Kidney epithelial cell (primary cell): ENCODE data around the gene SF1. TPM values are rescaled to one million over a fixed set of nuclear protein-coding genes. Genes with fewer than 3 reads are reported as not detected.

Experiments used
- DNase-seq: peaks from one replicate; pipeline ENCODE4 v3.0.0-alpha.2; 2010; ENCODE audit warnings: low read depth
- H3K27me3 ChIP-seq: 2 replicates; pipeline ENCODE4 v1.6.0; 2011; ENCODE audit warnings: low read length; ENCODE audit not compliant: control insufficient read depth, insufficient read depth
- H3K36me3 ChIP-seq: 2 replicates; pipeline ENCODE4 v1.5.1; 2011; ENCODE audit warnings: low read length; ENCODE audit not compliant: control insufficient read depth, insufficient read depth
- H3K4me3 ChIP-seq: 2 replicates; pipeline ENCODE4 v1.5.1; 2011; ENCODE audit warnings: low read depth, mild to moderate bottlenecking, control low read depth, low read length
- total RNA-seq: library from RNA; depleted of rRNA; stranded (reverse); fragments of >200 nt; gene quantifications from 2 replicates; pipeline ENCODE4 v1.2.3, GENCODE V29; 2015
- TF ChIP-seq, protein P1 (sequence below): IDR thresholded peaks from 2 replicates; pipeline ENCODE4 v1.5.1; 2011; ENCODE audit warnings: mild to moderate bottlenecking, moderate library complexity, low read length, control low read depth, inconsistent platforms; ENCODE audit not compliant: insufficient read depth, poor library complexity, severe bottlenecking

Gene SF1
- total RNA-seq, 1 donor from 2014 or later = 216 TPM

DNA sequence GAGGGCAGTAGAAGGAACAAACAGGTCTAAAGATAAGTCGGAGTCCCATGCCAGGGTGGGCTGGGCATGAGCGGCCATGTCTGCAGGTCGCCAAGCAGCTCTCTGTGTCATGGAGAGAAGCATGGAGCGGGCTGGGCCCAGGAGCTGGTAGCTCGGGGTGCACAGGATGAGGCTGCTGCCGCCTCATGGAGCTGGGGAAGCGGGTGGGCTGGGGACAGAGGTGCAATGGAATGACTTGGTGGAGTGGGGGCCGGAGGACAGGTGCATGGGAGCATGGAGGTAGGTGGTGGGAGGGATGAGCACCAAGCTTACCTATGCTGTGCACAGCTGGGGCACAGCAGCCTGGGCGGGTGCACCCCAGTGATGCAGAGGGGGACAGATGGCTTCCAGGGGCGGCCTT lies 58.9 kb downstream of the SF1 start:
- Histone ChIP-seq H3K36me3 (no peaks in the 10 kb centered on the region), H3K4me3 (no peak overlapping the region), H3K27me3 (peaks cover 83% of the 10 kb centered on the region)
- TF ChIP-seq, protein P1, sequence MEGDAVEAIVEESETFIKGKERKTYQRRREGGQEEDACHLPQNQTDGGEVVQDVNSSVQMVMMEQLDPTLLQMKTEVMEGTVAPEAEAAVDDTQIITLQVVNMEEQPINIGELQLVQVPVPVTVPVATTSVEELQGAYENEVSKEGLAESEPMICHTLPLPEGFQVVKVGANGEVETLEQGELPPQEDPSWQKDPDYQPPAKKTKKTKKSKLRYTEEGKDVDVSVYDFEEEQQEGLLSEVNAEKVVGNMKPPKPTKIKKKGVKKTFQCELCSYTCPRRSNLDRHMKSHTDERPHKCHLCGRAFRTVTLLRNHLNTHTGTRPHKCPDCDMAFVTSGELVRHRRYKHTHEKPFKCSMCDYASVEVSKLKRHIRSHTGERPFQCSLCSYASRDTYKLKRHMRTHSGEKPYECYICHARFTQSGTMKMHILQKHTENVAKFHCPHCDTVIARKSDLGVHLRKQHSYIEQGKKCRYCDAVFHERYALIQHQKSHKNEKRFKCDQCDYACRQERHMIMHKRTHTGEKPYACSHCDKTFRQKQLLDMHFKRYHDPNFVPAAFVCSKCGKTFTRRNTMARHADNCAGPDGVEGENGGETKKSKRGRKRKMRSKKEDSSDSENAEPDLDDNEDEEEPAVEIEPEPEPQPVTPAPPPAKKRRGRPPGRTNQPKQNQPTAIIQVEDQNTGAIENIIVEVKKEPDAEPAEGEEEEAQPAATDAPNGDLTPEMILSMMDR = no peak
- DNase-seq = no peak

DNA sequence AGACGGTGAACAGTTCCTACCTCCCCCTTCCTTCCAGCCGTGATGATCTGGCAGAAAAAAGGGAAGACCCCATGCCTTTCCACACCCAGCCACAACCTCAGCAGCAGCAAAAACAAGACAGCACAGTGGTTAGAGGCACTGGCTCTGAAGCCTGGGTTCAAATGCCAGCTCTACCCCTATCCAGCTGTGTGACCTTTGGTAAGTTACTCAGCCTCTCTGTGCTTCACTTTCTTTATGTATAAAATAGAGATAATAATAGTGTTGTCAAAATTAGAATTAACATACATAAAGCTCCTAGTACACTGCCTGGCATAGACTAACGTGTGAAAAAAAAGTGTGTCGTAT lies 59.6 kb downstream of the SF1 start:
- H3K4me3 ChIP-seq = no peak overlapping the region
- H3K36me3 ChIP-seq = no peaks in the 10 kb centered on the region
- TF ChIP-seq, protein P1 = no peak
- peaks cover 83% of the 10 kb centered on the region for H3K27me3 ChIP-seq
- no peak for DNase-seq

DNA sequence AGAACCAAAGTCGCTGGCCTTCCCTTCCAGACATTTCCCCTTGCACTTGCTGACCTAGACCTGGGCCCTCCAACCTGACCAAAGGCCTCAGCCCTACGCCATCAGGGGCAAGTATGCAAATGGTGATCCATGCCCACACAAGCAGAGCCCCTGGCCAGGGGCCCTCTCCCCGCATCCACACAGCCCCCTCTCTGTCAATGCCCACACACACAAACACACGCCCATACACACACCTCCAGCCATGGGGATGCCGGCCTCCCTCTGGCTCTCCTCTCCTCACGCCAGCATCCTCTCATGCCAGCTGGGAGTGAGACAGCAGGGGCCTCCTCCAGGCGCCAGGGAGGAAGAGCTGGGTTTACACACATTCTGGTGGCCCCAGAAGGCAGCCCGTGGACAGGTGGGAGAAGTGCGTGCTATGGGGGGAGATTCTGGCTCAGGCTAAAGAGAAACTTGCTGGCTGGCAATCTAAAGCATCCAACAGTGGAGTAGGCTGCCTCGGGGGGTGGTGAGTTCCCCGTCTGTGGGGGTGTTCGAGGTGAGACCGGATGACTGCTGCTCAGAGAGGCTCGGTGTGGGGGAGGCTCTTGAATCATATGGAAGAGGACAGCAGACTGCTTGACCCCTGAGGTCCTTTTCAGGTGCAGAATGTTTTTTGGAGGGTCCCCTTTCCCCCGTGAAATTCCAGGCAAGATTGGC lies 60.1 kb downstream of the SF1 start:
- Histone ChIP-seq H3K36me3 (no peaks in the 10 kb centered on the region), H3K4me3 (no peak overlapping the region), H3K27me3 (peaks cover 82% of the 10 kb centered on the region)
- TF ChIP-seq, protein P1 = no peak
- DNase-seq = no peak

DNA sequence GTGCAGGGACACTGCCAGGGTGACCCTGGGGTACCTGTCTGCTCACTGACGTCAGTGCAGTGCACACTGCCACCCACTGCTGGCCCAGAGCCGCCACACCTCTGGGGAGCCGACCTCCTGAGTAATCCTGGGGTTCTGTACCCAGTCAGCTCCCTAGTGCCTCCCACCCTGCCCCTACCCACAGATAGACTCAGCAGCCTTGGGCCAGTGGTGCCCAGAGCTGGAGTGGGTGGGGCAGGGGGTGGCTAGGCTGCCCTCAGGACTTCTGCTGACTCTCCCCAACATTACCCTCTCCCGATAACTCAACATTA lies 61.1 kb downstream of the SF1 start:
- no peak for DNase-seq
- Histone ChIP-seq H3K4me3 (no peak overlapping the region), H3K27me3 (peaks cover 85% of the 10 kb centered on the region), H3K36me3 (no peaks in the 10 kb centered on the region)
- TF ChIP-seq, protein P1 = no peak

DNA sequence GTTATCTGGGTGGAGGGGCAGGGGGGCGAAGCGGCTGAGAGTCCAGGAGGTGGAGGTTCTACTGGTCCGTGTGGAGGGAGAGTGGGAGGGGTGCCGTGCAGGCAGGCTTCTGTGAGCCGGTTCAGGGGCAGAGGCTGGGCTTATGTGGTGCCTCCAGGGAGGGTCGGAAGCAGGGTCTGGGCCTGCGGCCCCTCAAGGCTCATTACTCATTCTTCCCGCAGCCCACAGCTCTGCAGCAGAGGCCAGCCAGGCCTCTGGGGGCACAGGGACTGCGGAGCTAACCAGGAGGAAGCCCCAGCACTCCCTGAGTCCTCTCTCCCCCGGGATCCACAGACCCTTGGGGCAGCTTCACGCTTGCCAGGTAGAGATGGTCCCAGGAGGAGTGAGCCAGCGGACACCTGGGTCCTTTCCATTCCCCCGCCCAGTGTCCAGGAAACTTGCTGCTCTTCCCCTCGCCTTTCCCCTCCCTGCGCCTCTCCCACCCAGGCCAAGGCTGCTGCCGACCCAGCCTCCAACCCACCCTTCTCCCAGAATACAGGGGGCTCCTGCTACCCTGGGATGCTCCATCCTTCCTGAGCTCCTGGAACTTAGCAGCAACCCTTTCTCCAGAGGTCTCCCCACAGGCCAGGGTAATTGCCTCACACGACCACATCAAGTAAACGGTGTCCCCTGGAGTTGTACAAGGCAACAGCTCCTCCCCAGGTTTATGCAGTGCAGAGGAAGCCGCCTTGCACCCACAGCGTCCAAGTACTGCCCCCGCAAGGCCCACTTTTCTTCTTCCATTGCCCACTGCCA lies 61.7 kb downstream of the SF1 start:
- peaks cover 85% of the 10 kb centered on the region for H3K27me3 ChIP-seq
- DNase-seq = no peak
- no peaks in the 10 kb centered on the region for H3K36me3 ChIP-seq
- TF ChIP-seq, protein P1 = no peak
- H3K4me3 ChIP-seq = no peak overlapping the region
